Left kidney (tissue), 2 donors: ENCODE results near the gene SLC7A4. TPM values are rescaled to one million over a fixed set of nuclear protein-coding genes. Genes with fewer than 3 reads are reported as not detected.

Source experiments
- DNase-seq: peaks from one replicate; pipeline ENCODE4 v3.0.0-alpha.2; 2013
- polyA plus RNA-seq: library from polyadenylated mRNA; unstranded; fragments of 120-200 nt; gene quantifications from one replicate; pipeline ENCODE4 v1.2.1, GENCODE V29; 2013; ENCODE audit not compliant: insufficient read length

Gene SLC7A4
- polyA plus RNA-seq, 1 donor = 1.5 TPM

- DNase-seq = no peak
These were observed 46.0 kb downstream of the SLC7A4 start for GRCh38 chr22:20986365-20986764.

DNA sequence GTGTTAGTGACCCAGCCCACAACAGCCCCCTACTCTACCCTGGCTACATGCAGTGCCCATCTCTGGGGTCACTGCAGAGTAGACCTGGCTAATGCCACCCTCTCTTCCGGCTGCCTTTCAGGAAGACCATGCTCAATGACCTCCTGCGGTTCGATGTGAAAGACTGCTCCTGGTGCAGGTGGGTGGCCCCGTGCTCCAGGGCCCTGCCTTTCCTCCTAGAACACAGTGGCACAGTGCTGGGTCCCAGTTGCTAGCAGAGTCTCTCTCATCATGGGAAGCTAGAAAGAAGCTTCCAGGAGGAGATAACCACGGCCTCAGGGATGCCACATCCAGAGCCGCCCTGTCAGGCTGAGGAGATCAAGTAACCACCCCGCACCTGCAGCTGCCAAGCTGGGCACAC is 46.6 kb downstream of the SLC7A4 start:
- DNase-seq = no peak

GRCh38 chr22:20983081-20983771 is 49.1 kb downstream of the SLC7A4 start:
- DNase-seq = no peak

GRCh38 chr22:20982563-20982882 is 49.8 kb downstream of the SLC7A4 start:
- DNase-seq = no peak

GRCh38 chr22:20981787-20982562 is 50.4 kb downstream of the SLC7A4 start, which contains the start of gene LZTR1:
Gene LZTR1 (plus strand): TSS chr22:20982297. CDS start chr22:20982372, 75 bp downstream.
- DNase-seq = peak; percentile 78

- DNase-seq = no peak
These were observed 51.2 kb downstream of the SLC7A4 start for GRCh38 chr22:20980938-20981722.

- DNase-seq = no peak
These were observed 51.8 kb downstream of the SLC7A4 start for GRCh38 chr22:20980523-20980922.

DNA sequence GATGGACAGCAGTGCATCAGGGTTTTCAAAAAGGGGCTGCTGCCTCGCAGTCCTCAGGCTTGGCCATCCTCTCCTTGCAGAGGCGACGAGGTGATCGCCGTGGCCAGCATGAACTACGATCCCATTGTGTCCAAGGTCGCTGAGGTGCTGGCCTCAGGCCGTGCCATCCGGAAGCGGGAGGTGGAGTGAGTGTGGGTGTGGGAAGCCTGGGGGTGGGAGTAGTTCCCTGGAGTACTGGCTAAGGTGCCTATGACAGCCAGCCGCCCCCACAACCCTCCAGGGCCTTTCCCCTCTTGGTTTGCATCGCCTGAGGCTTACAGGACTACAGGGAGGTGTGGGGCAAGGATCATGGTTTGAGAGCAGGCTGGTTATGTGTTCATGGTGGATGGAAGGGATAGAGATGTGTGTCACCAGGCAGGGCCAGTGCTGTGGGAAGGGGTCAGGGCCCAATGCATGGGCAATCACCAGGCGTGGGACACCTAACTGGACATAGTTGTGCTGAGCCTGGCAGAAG is 52.4 kb downstream of the SLC7A4 start:
- no peak for DNase-seq

- DNase-seq = peak; percentile 74
These were observed 53.0 kb downstream of the SLC7A4 start for GRCh38 chr22:20979243-20979809.

Other genes starting within 250 kb of the SLC7A4 start
- 82.6 TPM for gene PI4KA, start 173.8 kb downstream of the SLC7A4 start, polyA plus RNA-seq
- gene SNAP29, start 173.6 kb downstream of the SLC7A4 start, polyA plus RNA-seq = 30.7 TPM
- gene CRKL, start 115.2 kb downstream of the SLC7A4 start, polyA plus RNA-seq = 62.3 TPM
- 0.68 TPM for gene AIFM3, start 65.3 kb downstream of the SLC7A4 start, polyA plus RNA-seq
- 50.5 TPM for gene LZTR1, start 50.3 kb downstream of the SLC7A4 start, polyA plus RNA-seq
- gene THAP7, start 30.4 kb downstream of the SLC7A4 start, polyA plus RNA-seq = 14.1 TPM
- gene P2RX6, start 17.4 kb downstream of the SLC7A4 start, polyA plus RNA-seq = 1.4 TPM
- gene LRRC74B, start 13.4 kb upstream of the SLC7A4 start, polyA plus RNA-seq = 0.27 TPM